Pancreas (tissue), 10 donors: Measurements from ENCODE around the gene EVC2. TPM values are rescaled to one million over a fixed set of nuclear protein-coding genes. Genes with fewer than 3 reads are reported as not detected.

Experiments
- ATAC-seq, 4 donors: fragments of 200-7000 bp; cut with Tn5 transposase; one replicate each; pipeline versions ENCODE4 v1.8.0 to v1.9.1; 2020; ENCODE audit warnings: mild to moderate bottlenecking in 4 of 4, moderate library complexity in 4 of 4
- DNase-seq, 6 donors: peaks; one replicate each; pipeline ENCODE4 v3.0.0-alpha.2; 2020
- FAIRE-seq: peaks from 2 replicates; lab custom pipeline; 2012; peaks lifted over from hg19 to GRCh38; lab: Jason Lieb, UNC
- H3K27ac ChIP-seq, 4 donors: fragments of 200-600 bp; sonication (generic); 1 replicate in 3 of 4; 2 replicates in 1 of 4; pipeline versions ENCODE4 v1.5.0 to v1.8.0; 2020
- H3K27me3 ChIP-seq, 4 donors: fragments of 200-600 bp; one replicate each; pipeline ENCODE4 v1.8.0; 2021
- H3K36me3 ChIP-seq, 3 donors: fragments of 200-600 bp; sonication (generic) in 1 of 3; one replicate each; pipeline versions ENCODE4 v1.5.0 to v1.8.0; 2020 to 2021
- H3K4me1 ChIP-seq, 3 donors: fragments of 200-600 bp; one replicate each; pipeline ENCODE4 v1.8.0; 2021
- H3K4me3 ChIP-seq, 4 donors: fragments of 200-600 bp; sonication (generic) in 2 of 4; one replicate each; pipeline versions ENCODE4 v1.5.0 to v1.8.0; 2020 to 2021
- H3K9me3 ChIP-seq, 4 donors: fragments of 200-600 bp; one replicate each; pipeline ENCODE4 v1.8.0; 2021
- WGBS, 2 donors: extraction: QIAGEN DNeasy Blood & Tissue Kit; methylation state at CpG; one replicate each; pipeline ENCODE4 v1.1.7; 2013; 5-methylcytosine and 5-hydroxymethylcytosine counted together
- intact Hi-C, 3 donors: fragments of 100-400 bp; cut with DNase I; formaldehyde crosslinking; loops; one replicate each; pipeline versions ENCODE4 v1.11.1 to v1.14.2; 2022
- polyA plus RNA-seq, 2 donors: library from polyadenylated mRNA; stranded (reverse); fragments of 200-250 nt; gene quantifications; one replicate each; pipeline ENCODE4 v1.2.3, GENCODE V29; 2013
- total RNA-seq, 6 donors: library from RNA; stranded (reverse); fragmentation: NEBNext Ultra II Directional in 4 of 6; extraction: Animal tissue kit (Norgen Biotek cat#: 25700) in 4 of 6; gene quantifications; one replicate each; pipeline versions ENCODE4 v1.2.1 to v1.2.4, GENCODE V29; 2021 to 2023
- TF ChIP-seq, protein P1 (sequence below), 4 donors: fragments of 200-600 bp; sonication (generic) in 3 of 4; IDR thresholded peaks; one replicate each; pipeline versions ENCODE4 v1.5.0 to v1.8.0; 2021; ENCODE audit warnings: antibody characterized with exemption in 4 of 4
- donor health status: healthy with polysubstance abuse.
- donor health status: DM: no; HTN: no; CAD: no; lungs with moderate emphysema.
- donor health status: DM: no; HTN: no; CAD: no.
- donor health status: control.
- donor health status: control.
- donor health status: Bipolar disorder and iron deficiency.
- donor health status: DM: yes; HTN: yes; CAD: no.
- donor health status: DM: no; HTN: no; CAD: no.
- donor health status: DM: no; HTN: no; CAD: no.
- donor health status: DM: yes; HTN: yes; CAD: no.

The EVC2 gene
- total and polyA plus RNA-seq, 8 donors, result 1.2 to 4.2 (median 1.9) TPM

DNA sequence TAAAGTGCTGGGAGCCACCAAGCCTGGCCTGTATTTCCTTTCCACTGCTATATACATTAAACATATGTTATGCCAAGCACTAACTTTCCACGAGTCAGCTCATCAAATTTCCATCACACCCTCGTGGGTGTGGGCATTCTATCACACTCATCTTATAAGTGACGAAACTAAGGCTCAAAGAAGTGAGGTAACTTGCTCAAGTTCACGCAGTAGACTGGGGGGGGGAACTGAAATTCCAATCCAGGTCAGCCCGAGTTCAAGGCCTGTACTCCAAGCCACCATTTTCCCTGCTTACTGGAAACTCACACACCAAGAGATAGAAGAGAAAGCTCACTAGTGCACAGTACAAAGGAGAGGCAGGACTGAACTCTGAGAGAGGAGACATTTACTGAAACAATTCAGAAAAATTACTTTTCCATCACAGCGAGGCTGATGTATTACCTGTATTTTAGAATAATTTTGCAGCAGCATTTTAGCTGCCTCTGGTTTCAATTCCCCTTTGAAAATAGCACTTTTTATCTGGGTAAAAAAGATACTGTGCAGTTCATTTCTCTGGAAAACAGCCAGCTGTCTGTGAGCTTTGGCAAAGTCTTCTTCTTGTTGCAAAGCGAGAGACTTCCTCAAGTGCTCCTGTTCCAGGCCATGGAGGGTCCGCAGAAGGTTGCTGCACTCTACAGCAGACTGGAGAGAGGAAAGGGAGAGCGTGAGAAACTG, 76.8 kb downstream of the EVC2 start:
- H3K4me3 ChIP-seq, result no peak overlapping the region
- TF ChIP-seq, protein P1, sequence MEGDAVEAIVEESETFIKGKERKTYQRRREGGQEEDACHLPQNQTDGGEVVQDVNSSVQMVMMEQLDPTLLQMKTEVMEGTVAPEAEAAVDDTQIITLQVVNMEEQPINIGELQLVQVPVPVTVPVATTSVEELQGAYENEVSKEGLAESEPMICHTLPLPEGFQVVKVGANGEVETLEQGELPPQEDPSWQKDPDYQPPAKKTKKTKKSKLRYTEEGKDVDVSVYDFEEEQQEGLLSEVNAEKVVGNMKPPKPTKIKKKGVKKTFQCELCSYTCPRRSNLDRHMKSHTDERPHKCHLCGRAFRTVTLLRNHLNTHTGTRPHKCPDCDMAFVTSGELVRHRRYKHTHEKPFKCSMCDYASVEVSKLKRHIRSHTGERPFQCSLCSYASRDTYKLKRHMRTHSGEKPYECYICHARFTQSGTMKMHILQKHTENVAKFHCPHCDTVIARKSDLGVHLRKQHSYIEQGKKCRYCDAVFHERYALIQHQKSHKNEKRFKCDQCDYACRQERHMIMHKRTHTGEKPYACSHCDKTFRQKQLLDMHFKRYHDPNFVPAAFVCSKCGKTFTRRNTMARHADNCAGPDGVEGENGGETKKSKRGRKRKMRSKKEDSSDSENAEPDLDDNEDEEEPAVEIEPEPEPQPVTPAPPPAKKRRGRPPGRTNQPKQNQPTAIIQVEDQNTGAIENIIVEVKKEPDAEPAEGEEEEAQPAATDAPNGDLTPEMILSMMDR (IDR thresholded peaks at IDR 0.05), result no peak
- H3K27me3 ChIP-seq, result no peaks in the 10 kb centered on the region
- FAIRE-seq (no peak), DNase-seq (no peak), ATAC-seq (no peak)
- H3K9me3 ChIP-seq, result no peaks in the 10 kb centered on the region
- peaks cover 0 to 9% (median 0%) of the 10 kb centered on the region in 3 donors for H3K36me3 ChIP-seq
- intact Hi-C loops, result no loop called here
- no peaks in the 10 kb centered on the region for H3K4me1 ChIP-seq
- no peak overlapping the region for H3K27ac ChIP-seq
- 75 to 87% methylated on average over 9 of the region's 9 CpGs for WGBS, 2 donors

DNA sequence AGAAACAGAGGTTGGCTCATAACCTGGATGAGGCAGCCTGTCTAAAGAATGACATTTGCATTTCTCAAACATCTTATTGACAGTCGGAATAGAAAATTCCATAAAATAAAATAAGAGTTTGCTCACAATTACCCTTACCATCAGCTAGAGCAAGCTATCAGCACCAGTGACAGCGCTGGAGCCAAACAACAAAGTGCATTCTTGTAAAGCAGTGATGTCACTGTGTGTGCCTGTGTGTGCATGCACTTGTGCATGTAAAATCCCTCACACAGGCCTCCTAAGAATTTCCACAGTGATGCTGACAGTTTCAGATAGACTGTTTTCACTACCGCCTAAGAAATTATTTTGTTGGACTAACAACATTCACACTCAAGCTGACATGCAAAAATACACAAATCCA, 77.6 kb downstream of the EVC2 start:
- DNase-seq, result no peak
- intact Hi-C loops, result no loop called here
- H3K4me3 ChIP-seq, result no peak overlapping the region
- no peaks in the 10 kb centered on the region for H3K4me1 ChIP-seq
- peaks cover 0 to 9% (median 0%) of the 10 kb centered on the region in 3 donors for H3K36me3 ChIP-seq
- TF ChIP-seq, protein P1 (IDR thresholded peaks at IDR 0.05), result no peak
- H3K27ac ChIP-seq, result no peak overlapping the region
- ATAC-seq, result no peak
- FAIRE-seq, result no peak
- 93 to 98% methylated on average over 3 of the region's 3 CpGs for WGBS, 2 donors
- H3K9me3 ChIP-seq, result no peaks in the 10 kb centered on the region
- H3K27me3 ChIP-seq, result no peaks in the 10 kb centered on the region

DNA sequence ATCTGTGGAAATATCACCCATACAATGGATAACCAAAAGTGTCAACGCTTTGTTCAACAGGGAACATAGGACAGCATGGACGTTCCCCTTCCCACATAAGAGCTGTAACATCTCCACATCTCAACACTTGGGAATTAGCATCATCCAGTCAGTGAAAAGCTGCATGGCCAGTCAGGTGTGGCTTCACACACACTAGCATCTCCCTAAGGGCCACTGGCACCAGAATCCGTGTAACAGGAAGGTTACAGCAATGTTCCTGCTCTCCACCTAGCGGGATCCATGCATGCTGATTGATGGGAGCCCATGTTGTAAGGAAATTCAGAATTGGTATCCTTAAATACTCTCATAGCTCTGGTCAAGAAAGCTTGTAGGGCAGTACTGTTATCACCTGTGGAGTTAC, 78.8 kb downstream of the EVC2 start:
- ATAC-seq, result no peak
- intact Hi-C loops, result no loop called here
- H3K4me1 ChIP-seq, result no peaks in the 10 kb centered on the region
- H3K36me3 ChIP-seq, result peaks cover 0 to 14% (median 0%) of the 10 kb centered on the region in 3 donors
- H3K9me3 ChIP-seq, result no peaks in the 10 kb centered on the region
- TF ChIP-seq, protein P1 (IDR thresholded peaks at IDR 0.05), result no peak
- no peak overlapping the region for H3K27ac ChIP-seq
- H3K4me3 ChIP-seq, result no peak overlapping the region
- 76 to 84% methylated on average over 4 of the region's 4 CpGs for WGBS, 2 donors
- no peak for FAIRE-seq
- no peak for DNase-seq
- H3K27me3 ChIP-seq, result no peaks in the 10 kb centered on the region

DNA sequence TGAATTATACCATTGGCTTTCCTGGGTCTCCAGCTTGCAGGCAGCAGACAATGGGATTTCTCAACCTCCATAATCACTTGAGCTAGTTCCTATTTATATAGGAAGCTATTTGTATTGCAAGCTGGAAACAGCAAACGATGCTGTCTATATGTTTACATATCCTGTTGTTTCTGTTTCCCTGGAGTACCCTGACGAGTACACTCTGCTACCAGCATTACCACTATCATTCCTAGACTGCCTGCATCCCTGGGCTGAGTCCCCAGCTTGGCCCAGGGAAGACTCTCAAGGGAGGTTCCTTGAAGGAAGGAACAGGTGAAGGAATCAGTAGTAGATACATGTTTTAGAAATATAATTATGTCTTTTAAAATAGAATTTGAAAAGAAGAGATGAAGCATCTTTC, 81.4 kb downstream of the EVC2 start:
- Histone ChIP-seq H3K27ac (no peak overlapping the region), H3K4me1 (no peaks in the 10 kb centered on the region), H3K4me3 (no peak overlapping the region), H3K27me3 (no peaks in the 10 kb centered on the region), H3K9me3 (no peaks in the 10 kb centered on the region), H3K36me3 (peaks cover 0 to 20% (median 0%) of the 10 kb centered on the region in 3 donors)
- intact Hi-C loops, result no loop called here
- no peak for DNase-seq
- no peak for ATAC-seq
- TF ChIP-seq, protein P1 (IDR thresholded peaks at IDR 0.05), result no peak
- FAIRE-seq, result no peak
- 51 to 54% methylated on average over 2 of the region's 2 CpGs for WGBS, 2 donors

DNA sequence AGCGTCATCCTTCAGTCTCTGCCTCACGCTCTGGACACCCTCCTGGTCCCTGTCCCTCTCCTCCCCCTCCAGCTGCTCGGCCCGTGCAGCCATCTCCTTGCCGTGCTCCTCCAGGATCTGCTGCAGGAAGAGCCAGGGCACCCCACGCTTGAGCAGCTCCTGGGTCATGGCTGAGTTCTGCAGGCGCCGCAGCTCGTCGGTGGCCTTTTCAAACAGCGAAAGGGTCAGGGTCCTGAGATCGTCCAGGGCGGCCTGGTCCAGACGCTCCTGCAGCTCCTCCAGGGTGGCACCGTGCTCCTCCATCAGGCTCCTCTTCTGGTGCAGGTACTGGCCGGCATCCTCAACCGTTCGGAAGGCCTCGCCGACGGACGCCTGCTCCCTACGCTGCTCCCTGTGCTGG, 85.8 kb downstream of the EVC2 start:
- ATAC-seq (no peak), FAIRE-seq (no peak), DNase-seq (no peak)
- H3K4me3 ChIP-seq, result no peak overlapping the region
- 95 to 97% methylated on average over 23 of the region's 23 CpGs for WGBS, 2 donors
- H3K4me1 ChIP-seq, result no peaks in the 10 kb centered on the region
- H3K27me3 ChIP-seq, result no peaks in the 10 kb centered on the region
- TF ChIP-seq, protein P1 (IDR thresholded peaks at IDR 0.05), result no peak
- intact Hi-C loops, result no loop called here
- no peak overlapping the region for H3K27ac ChIP-seq
- peaks cover 0 to 17% (median 0%) of the 10 kb centered on the region in 3 donors for H3K36me3 ChIP-seq
- H3K9me3 ChIP-seq, result no peaks in the 10 kb centered on the region
